Measurements from ENCODE around the gene MST1R. TPM values are rescaled to one million over a fixed set of nuclear protein-coding genes. Genes with fewer than 3 reads are reported as not detected.

MST1R gene
- total and polyA plus RNA-seq, 9 of the 15 experiments (the other 6 are each of a cell fraction or from before 2014, with no cell fraction given), result 1.3 to 10.0 (median 3.8) TPM

DNA sequence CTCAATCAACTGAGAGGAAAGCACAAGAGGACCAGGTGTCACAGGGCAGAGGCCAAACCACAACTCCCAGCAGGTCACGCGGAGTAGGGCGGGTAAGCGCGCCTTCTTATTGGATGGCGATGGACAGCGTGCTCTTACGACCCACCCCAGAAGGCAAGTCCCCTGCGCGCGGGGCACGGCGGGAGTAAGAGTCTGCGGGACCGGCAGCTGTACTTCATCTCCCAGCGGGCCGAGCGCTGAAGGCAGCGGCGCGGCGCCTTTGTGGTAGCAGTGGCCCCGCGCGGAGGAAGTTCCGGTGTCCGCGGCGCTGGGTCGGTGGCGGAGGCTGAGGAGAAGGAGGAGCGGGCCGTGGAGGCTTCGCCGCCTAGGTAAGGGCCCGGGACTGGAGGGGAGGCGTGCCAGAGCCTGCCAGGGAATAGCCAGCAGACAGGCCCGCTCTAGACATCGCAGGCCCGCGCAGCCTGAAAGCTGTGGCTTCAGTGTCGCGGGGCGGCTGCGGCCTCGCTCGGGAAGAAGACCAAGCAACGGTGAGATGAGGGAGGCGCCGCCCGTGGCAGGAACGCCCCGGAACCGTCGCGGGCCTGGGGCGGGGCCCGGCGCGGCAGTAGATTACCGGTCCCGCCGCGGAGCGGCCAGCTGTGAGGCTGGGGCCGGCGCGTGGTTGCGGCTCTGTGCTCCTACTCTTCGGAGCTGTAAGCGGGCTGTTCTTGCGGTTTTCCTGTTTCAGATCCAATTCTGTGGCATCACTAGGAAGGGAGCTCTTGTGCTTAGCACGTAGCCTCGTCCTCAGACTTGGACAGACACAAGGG lies 36.4 kb upstream of the MST1R start, which contains the start of gene RBM6 (continued):
- TF ChIP-seq, protein P1, sequence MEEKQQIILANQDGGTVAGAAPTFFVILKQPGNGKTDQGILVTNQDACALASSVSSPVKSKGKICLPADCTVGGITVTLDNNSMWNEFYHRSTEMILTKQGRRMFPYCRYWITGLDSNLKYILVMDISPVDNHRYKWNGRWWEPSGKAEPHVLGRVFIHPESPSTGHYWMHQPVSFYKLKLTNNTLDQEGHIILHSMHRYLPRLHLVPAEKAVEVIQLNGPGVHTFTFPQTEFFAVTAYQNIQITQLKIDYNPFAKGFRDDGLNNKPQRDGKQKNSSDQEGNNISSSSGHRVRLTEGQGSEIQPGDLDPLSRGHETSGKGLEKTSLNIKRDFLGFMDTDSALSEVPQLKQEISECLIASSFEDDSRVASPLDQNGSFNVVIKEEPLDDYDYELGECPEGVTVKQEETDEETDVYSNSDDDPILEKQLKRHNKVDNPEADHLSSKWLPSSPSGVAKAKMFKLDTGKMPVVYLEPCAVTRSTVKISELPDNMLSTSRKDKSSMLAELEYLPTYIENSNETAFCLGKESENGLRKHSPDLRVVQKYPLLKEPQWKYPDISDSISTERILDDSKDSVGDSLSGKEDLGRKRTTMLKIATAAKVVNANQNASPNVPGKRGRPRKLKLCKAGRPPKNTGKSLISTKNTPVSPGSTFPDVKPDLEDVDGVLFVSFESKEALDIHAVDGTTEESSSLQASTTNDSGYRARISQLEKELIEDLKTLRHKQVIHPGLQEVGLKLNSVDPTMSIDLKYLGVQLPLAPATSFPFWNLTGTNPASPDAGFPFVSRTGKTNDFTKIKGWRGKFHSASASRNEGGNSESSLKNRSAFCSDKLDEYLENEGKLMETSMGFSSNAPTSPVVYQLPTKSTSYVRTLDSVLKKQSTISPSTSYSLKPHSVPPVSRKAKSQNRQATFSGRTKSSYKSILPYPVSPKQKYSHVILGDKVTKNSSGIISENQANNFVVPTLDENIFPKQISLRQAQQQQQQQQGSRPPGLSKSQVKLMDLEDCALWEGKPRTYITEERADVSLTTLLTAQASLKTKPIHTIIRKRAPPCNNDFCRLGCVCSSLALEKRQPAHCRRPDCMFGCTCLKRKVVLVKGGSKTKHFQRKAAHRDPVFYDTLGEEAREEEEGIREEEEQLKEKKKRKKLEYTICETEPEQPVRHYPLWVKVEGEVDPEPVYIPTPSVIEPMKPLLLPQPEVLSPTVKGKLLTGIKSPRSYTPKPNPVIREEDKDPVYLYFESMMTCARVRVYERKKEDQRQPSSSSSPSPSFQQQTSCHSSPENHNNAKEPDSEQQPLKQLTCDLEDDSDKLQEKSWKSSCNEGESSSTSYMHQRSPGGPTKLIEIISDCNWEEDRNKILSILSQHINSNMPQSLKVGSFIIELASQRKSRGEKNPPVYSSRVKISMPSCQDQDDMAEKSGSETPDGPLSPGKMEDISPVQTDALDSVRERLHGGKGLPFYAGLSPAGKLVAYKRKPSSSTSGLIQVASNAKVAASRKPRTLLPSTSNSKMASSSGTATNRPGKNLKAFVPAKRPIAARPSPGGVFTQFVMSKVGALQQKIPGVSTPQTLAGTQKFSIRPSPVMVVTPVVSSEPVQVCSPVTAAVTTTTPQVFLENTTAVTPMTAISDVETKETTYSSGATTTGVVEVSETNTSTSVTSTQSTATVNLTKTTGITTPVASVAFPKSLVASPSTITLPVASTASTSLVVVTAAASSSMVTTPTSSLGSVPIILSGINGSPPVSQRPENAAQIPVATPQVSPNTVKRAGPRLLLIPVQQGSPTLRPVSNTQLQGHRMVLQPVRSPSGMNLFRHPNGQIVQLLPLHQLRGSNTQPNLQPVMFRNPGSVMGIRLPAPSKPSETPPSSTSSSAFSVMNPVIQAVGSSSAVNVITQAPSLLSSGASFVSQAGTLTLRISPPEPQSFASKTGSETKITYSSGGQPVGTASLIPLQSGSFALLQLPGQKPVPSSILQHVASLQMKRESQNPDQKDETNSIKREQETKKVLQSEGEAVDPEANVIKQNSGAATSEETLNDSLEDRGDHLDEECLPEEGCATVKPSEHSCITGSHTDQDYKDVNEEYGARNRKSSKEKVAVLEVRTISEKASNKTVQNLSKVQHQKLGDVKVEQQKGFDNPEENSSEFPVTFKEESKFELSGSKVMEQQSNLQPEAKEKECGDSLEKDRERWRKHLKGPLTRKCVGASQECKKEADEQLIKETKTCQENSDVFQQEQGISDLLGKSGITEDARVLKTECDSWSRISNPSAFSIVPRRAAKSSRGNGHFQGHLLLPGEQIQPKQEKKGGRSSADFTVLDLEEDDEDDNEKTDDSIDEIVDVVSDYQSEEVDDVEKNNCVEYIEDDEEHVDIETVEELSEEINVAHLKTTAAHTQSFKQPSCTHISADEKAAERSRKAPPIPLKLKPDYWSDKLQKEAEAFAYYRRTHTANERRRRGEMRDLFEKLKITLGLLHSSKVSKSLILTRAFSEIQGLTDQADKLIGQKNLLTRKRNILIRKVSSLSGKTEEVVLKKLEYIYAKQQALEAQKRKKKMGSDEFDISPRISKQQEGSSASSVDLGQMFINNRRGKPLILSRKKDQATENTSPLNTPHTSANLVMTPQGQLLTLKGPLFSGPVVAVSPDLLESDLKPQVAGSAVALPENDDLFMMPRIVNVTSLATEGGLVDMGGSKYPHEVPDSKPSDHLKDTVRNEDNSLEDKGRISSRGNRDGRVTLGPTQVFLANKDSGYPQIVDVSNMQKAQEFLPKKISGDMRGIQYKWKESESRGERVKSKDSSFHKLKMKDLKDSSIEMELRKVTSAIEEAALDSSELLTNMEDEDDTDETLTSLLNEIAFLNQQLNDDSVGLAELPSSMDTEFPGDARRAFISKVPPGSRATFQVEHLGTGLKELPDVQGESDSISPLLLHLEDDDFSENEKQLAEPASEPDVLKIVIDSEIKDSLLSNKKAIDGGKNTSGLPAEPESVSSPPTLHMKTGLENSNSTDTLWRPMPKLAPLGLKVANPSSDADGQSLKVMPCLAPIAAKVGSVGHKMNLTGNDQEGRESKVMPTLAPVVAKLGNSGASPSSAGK (IDR thresholded peaks at IDR 0.05), result peak; percentile 93; the same call in 1 of the 2 replicates
- TF ChIP-seq, protein P2, sequence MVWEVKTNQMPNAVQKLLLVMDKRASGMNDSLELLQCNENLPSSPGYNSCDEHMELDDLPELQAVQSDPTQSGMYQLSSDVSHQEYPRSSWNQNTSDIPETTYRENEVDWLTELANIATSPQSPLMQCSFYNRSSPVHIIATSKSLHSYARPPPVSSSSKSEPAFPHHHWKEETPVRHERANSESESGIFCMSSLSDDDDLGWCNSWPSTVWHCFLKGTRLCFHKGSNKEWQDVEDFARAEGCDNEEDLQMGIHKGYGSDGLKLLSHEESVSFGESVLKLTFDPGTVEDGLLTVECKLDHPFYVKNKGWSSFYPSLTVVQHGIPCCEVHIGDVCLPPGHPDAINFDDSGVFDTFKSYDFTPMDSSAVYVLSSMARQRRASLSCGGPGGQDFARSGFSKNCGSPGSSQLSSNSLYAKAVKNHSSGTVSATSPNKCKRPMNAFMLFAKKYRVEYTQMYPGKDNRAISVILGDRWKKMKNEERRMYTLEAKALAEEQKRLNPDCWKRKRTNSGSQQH (CRISPR knock-in tag; IDR thresholded peaks at IDR 0.05), result no peak; the same call in 1 of the 2 replicates
- TF ChIP-seq NR1H2 (CRISPR knock-in tag; IDR thresholded peaks at IDR 0.05) (no peak), BACH1 (tag; IDR thresholded peaks at IDR 0.05) (no peak), PRMT5 (CRISPR knock-in tag; IDR thresholded peaks at IDR 0.05) (no peak), SIRT6 (IDR thresholded peaks at IDR 0.05; ENCODE audit: low read depth, low read length) (no peak), FUS (optimal IDR thresholded peaks at IDR 0.05; ENCODE audit: low read depth, low read length) (peak; percentile 15), FOS (IDR thresholded peaks at IDR 0.05; ENCODE audit: extremely low read depth, insufficient read length) (peak; percentile 50), ZNF347 (CRISPR knock-in tag; IDR thresholded peaks at IDR 0.05; ENCODE audit: low read depth) (no peak)
- TF ChIP-seq, protein P3, sequence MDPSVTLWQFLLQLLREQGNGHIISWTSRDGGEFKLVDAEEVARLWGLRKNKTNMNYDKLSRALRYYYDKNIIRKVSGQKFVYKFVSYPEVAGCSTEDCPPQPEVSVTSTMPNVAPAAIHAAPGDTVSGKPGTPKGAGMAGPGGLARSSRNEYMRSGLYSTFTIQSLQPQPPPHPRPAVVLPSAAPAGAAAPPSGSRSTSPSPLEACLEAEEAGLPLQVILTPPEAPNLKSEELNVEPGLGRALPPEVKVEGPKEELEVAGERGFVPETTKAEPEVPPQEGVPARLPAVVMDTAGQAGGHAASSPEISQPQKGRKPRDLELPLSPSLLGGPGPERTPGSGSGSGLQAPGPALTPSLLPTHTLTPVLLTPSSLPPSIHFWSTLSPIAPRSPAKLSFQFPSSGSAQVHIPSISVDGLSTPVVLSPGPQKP (CRISPR knock-in tag; IDR thresholded peaks at IDR 0.05), result no peak
